GM12878 (cell line): Measurements from ENCODE around the gene CCNL1. TPM values are rescaled to one million over a fixed set of nuclear protein-coding genes. Genes with fewer than 3 reads are reported as not detected.

Experiments
- ATAC-seq: fragments of 200-7000 bp; cut with Tn5 transposase; 3 replicates; pipeline ENCODE4 v1.9.1; 2020; ENCODE audit warnings: mild to moderate bottlenecking, moderate library complexity
- BruUV-seq: library from RNA; stranded (reverse); fragments of 400-500 nt; replicated peaks from 2 replicates; lab custom pipeline; 2021; lab: Mats Ljungman, UMichigan
- CTCF ChIA-PET: fragments of 300-600 bp; sonication (Branson Sonifier 250); formaldehyde crosslinking; extraction: SDS; loops from one replicate; lab custom pipeline; 2021; ENCODE audit warnings: inconsistent platforms; lab: Yijun Ruan, JAX
- POLR2A ChIA-PET: fragments of 350-600 bp; formaldehyde crosslinking; extraction: SDS; loops from one replicate; lab custom pipeline; 2021; ENCODE audit warnings: inconsistent platforms; lab: Charles Lee
- RAD21 ChIA-PET: fragments of 300-600 bp; sonication (Branson Sonifier 250); formaldehyde crosslinking; loops from one replicate; lab custom pipeline; 2023; ENCODE audit warnings: antibody characterized with exemption; ENCODE audit not compliant: unreplicated experiment; lab: Charles Lee
- SMC1A ChIA-PET: fragments of 300-600 bp; sonication (Branson Sonifier 250); formaldehyde crosslinking; loops from one replicate; lab custom pipeline; 2023; ENCODE audit not compliant: unreplicated experiment, uncharacterized antibody; lab: Charles Lee
- DNase-seq: peaks from one replicate; pipeline ENCODE4 v3.0.0-alpha.2; 2011; ENCODE audit warnings: low read depth, low spot score
- FAIRE-seq: peaks from 3 replicates; lab custom pipeline; 2011; peaks lifted over from hg19 to GRCh38; lab: Jason Lieb, UNC
- H2AFZ ChIP-seq: 2 replicates; pipeline ENCODE4 v1.6.0; 2011; ENCODE audit warnings: low read depth, low read length, control low read depth; ENCODE audit not compliant: control insufficient read depth
- H3K27ac ChIP-seq: 2 replicates; pipeline ENCODE4 v1.5.1; 2011; ENCODE audit warnings: control low read depth; ENCODE audit not compliant: control insufficient read depth, insufficient read depth
- H3K27me3 ChIP-seq, 2 experiments: replicated peaks in 1 of 2; 2 replicates each; pipeline versions ENCODE4 v1.6.0 to v1.6.1; 2011; ENCODE audit warnings: low read length in 1 of 2; ENCODE audit not compliant: control insufficient read depth in 2 of 2, insufficient read depth in 2 of 2
- H3K36me3 ChIP-seq, 2 experiments: 2 replicates each; pipeline ENCODE4 v1.5.1; 2011; ENCODE audit warnings: low read length in 1 of 2; ENCODE audit not compliant: control insufficient read depth in 2 of 2, insufficient read depth in 2 of 2
- H3K4me1 ChIP-seq: 2 replicates; pipeline ENCODE4 v1.6.1; 2011; ENCODE audit warnings: mild to moderate bottlenecking, low read length, moderate library complexity, mixed read lengths; ENCODE audit not compliant: control insufficient read depth, insufficient read depth
- H3K4me2 ChIP-seq: 2 replicates; pipeline ENCODE4 v1.6.0; 2011; ENCODE audit warnings: control low read depth; ENCODE audit not compliant: control insufficient read depth, insufficient read depth
- H3K4me3 ChIP-seq: fragments of 200-600 bp; sonication (generic); 2 replicates; pipeline ENCODE4 v1.5.1; 2016
- H3K79me2 ChIP-seq: 2 replicates; pipeline ENCODE4 v1.6.0; 2011; ENCODE audit warnings: low read length; ENCODE audit not compliant: control insufficient read depth, insufficient read depth
- H3K9ac ChIP-seq: 2 replicates; pipeline ENCODE4 v1.8.0; 2011; ENCODE audit warnings: low read length, control low read depth, mixed read lengths; ENCODE audit not compliant: control insufficient read depth, insufficient read depth
- H3K9me3 ChIP-seq: replicated peaks from 3 replicates; pipeline ENCODE4 v1.5.1; 2011; ENCODE audit warnings: mild to moderate bottlenecking, low read length; ENCODE audit not compliant: control insufficient read depth, insufficient read depth
- H4K20me1 ChIP-seq: 2 replicates; pipeline ENCODE4 v1.6.0; 2011; ENCODE audit not compliant: control insufficient read depth, insufficient read depth
- CHD1 ChIP-seq: IDR thresholded peaks from 2 replicates; pipeline ENCODE4 v1.6.1; 2012; ENCODE audit warnings: low read depth, low read length, improper control_type of control experiment
- CTCF ChIP-seq, 3 experiments: IDR thresholded peaks in 2 of 3; conservative IDR thresholded peaks in 1 of 3; 2 replicates each; pipeline ENCODE4 v1.5.1; 2011; ENCODE audit warnings: low read depth in 3 of 3, low read length in 3 of 3, mild to moderate bottlenecking in 3 of 3, control low read depth in 2 of 3, moderate library complexity in 2 of 3, inconsistent platforms in 1 of 3, mixed read lengths in 1 of 3; ENCODE audit not compliant: control insufficient read depth in 2 of 3, insufficient read depth in 1 of 3; ENCODE audit errors: extremely low read depth in 1 of 3
- MYC ChIP-seq: IDR thresholded peaks from 2 replicates; pipeline ENCODE4 v1.6.1; 2011; ENCODE audit warnings: mild to moderate bottlenecking, low read length, moderate library complexity, inconsistent platforms; ENCODE audit not compliant: insufficient read depth, insufficient replicate concordance, insufficient read length, severe bottlenecking
- NFYB ChIP-seq: IDR thresholded peaks from 2 replicates; pipeline ENCODE4 v1.6.1; 2011; ENCODE audit warnings: low read depth, mild to moderate bottlenecking, low read length, improper control_type of control experiment, moderate library complexity; ENCODE audit not compliant: insufficient read depth
- RAD21 ChIP-seq: IDR thresholded peaks from 2 replicates; pipeline ENCODE4 v1.6.1; 2011; ENCODE audit warnings: mild to moderate bottlenecking, low read depth, low read length, moderate library complexity; ENCODE audit not compliant: insufficient read depth
- RAD51 ChIP-seq: fragments of 450-650 bp; IDR thresholded peaks from 2 replicates; pipeline ENCODE4 v1.6.1; 2016; ENCODE audit warnings: moderate library complexity, mild to moderate bottlenecking, inconsistent platforms
- SMAD1 ChIP-seq: fragments of 450-650 bp; IDR thresholded peaks from 2 replicates; pipeline ENCODE4 v1.6.1; 2018; ENCODE audit warnings: mild to moderate bottlenecking, low read depth; ENCODE audit not compliant: partially characterized antibody
- SRF ChIP-seq, 2 experiments: IDR thresholded peaks; 2 replicates each; pipeline ENCODE4 v1.6.1; 2011; ENCODE audit warnings: low read depth in 2 of 2, low read length in 2 of 2, mild to moderate bottlenecking in 1 of 2, moderate library complexity in 1 of 2
- SUPT20H ChIP-seq: IDR thresholded peaks from 2 replicates; pipeline ENCODE4 v1.6.1; 2011; ENCODE audit warnings: low read depth, mild to moderate bottlenecking, low read length, moderate library complexity, borderline replicate concordance; ENCODE audit not compliant: control insufficient read depth
- WGBS: methylation state at CpG from one replicate; pipeline ENCODE4 v1.1.6; 2016; ENCODE audit warnings: low lambda C conversion rate; ENCODE audit not compliant: insufficient replicate concordance, insufficient coverage; ENCODE audit errors: missing lambda C conversion rate; 5-methylcytosine and 5-hydroxymethylcytosine counted together
- in situ Hi-C: fragments of 300-500 bp; cut with MboI; formaldehyde crosslinking; loops from 9 replicates; pipeline ENCODE4 v1.14.3; 2018; ENCODE audit warnings: mixed read lengths
- intact Hi-C: fragments of 100-400 bp; cut with micrococcal nuclease; formaldehyde crosslinking; loops from one replicate; pipeline ENCODE4 v1.14.2; 2022; ENCODE audit not compliant: unreplicated experiment
- polyA plus RNA-seq, 11 experiments: library from polyadenylated mRNA; depleted of rRNA in 4 of 11; unstranded in 6 of 11; stranded (reverse) in 5 of 11; fragments of >200 nt; fragmentation: Nextera tagmentation in 4 of 11; fragmentation: Illumina TruSeq in 1 of 11; extraction: Ambion mirVana in 4 of 11; extraction: Trizol in 1 of 11; gene quantifications; 1 replicate in 1 of 11; 2 replicates in 10 of 11; pipeline versions ENCODE4 v1.2.1 to v1.2.3, GENCODE V29; 2011 to 2016; ENCODE audit warnings: inconsistent platforms in 2 of 11, missing spikeins in 2 of 11, low read depth in 1 of 11
- total RNA-seq, 4 experiments: library from RNA; depleted of rRNA in 3 of 4; stranded (reverse); fragments of >200 nt in 3 of 4; fragmentation: Illumina TruSeq in 1 of 4; extraction: Trizol in 1 of 4; gene quantifications; 2 replicates each; pipeline versions ENCODE4 v1.2.1 to v1.2.3, GENCODE V29; 2013 to 2021
- TF ChIP-seq, protein P1 (sequence below): fragments of 450-650 bp; IDR thresholded peaks from 2 replicates; pipeline ENCODE4 v1.6.1; 2016; ENCODE audit warnings: mild to moderate bottlenecking

Gene CCNL1
- total and polyA plus RNA-seq, 10 of the 15 experiments (the other 5 are each of a cell fraction or from before 2014, with no cell fraction given), result 22.2 to 174 (median 115) TPM

GRCh38 chr3:157100096-157100477 lies 59.9 kb downstream of the CCNL1 start (continued):
- TF ChIP-seq CTCF (IDR thresholded peaks at IDR 0.05 in 2 of 3, conservative IDR thresholded peaks at IDR 0.05 in 1 of 3; ENCODE audit: control insufficient read depth in 2 of 3, extremely low read depth in 1 of 3, insufficient read depth in 1 of 3, low read depth in 3 of 3, low read length in 3 of 3) (peak in 2 of 3 experiments; percentile 6 to 15; a peak in 1 of 6 replicates), SUPT20H (no peak), SMAD1 (no peak), RAD51 (no peak), RAD21 (0 out of 2 replicates have a peak, but pooled peaks have one; percentile 4)

DNA sequence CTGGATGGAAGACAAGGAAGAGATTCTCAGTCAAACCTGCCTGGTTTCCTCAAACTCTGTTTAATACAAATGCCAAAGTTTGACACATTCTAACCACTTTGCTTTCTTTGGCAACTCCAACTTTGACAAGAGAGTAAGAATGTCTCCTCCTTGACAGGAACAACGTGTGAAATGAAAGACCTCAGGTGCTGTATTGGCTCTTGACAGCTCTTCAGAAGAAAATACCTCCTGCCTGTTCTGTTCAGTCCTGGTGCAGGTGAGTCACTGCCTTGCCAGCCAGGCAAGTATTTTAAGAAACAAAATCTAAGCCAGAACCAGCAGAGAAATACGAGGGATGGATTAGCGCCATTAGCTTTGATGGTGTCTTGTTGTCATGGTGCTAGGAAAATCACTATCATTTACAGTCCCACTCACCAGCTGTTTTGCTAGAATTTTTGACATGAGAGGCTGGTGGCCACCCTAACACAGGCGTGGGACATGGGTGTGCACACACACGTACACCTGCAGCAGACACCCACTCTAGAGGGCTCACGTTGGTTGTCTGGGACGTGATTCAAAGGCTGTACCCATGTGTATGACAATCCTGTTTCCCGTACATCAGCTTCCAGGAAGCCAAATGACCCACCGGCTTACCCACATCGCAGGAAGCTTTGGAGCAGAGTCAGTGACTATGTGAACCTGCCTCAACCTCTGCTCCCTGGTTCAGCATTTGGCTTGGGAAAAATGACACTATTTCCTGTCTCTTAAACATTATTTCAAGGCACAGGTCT lies 60.4 kb downstream of the CCNL1 start:
- no TSS peak for BruUV-seq
- no peak for FAIRE-seq

More for the DNA sequence above, 60.4 kb downstream of the CCNL1 start:
- Histone ChIP-seq H3K9ac (no peak overlapping the region), H2AFZ (no peak overlapping the region; the same call in 1 of the 2 replicates), H3K27ac (no peak overlapping the region), H3K4me3 (no peak overlapping the region), H3K9me3 (no peaks in the 10 kb centered on the region), H3K79me2 (no peaks in the 10 kb centered on the region), H3K4me2 (no peak overlapping the region)
- DNase-seq (no peak), ATAC-seq (no peak)
- RAD21 ChIA-PET, result interaction anchor here (0.7 to 2.2 kb wide), 4 partner anchors 10 to 444 kb away, joined by 3 to 11 read pairs (median 3); no protein-coding TSS in a partner anchor
- SMC1A ChIA-PET, result interaction anchor here (1.7 to 15.3 kb wide), 3 partner anchors 10 to 38 kb away, joined by 3 to 234 read pairs (median 6); no protein-coding TSS in a partner anchor
- intact Hi-C loops, result no loop called here
- WGBS, result 70% methylated on average over 10 of the region's 10 CpGs
- in situ Hi-C loops, result no loop called here
- CTCF ChIA-PET, result interaction anchor here (12.0 to 50.9 kb wide), 2 partner anchors 13 to 27 kb away, joined by 144 to 939 read pairs; no protein-coding TSS in a partner anchor
- TF ChIP-seq SRF (IDR thresholded peaks at IDR 0.05; ENCODE audit: low read depth in 2 of 2, low read length in 2 of 2) (no peak), NFYB (no peak), MYC (no peak), CHD1 (no peak)
- TF ChIP-seq, protein P1, sequence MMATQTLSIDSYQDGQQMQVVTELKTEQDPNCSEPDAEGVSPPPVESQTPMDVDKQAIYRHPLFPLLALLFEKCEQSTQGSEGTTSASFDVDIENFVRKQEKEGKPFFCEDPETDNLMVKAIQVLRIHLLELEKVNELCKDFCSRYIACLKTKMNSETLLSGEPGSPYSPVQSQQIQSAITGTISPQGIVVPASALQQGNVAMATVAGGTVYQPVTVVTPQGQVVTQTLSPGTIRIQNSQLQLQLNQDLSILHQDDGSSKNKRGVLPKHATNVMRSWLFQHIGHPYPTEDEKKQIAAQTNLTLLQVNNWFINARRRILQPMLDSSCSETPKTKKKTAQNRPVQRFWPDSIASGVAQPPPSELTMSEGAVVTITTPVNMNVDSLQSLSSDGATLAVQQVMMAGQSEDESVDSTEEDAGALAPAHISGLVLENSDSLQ, result no peak
- TF ChIP-seq, all 136 proteins: peak for 0
- no peaks in the 10 kb centered on the region for H3K36me3 ChIP-seq
- H3K27me3 ChIP-seq, result no peaks in the 10 kb centered on the region
- H4K20me1 ChIP-seq, result no peaks in the 10 kb centered on the region
- POLR2A ChIA-PET, result interaction anchor here (3.4 kb wide), 1 partner anchor 10 kb away, joined by 23 read pairs; no protein-coding TSS in a partner anchor
- H3K4me1 ChIP-seq, result peaks cover 28% of the 10 kb centered on the region
